GM12878 (cell line): Measurements from ENCODE around the gene HAO2.

Source experiments
- CBFB ChIP-seq: IDR thresholded peaks from 2 replicates; pipeline ENCODE4 v1.6.1; 2016; ENCODE audit warnings: antibody characterized with exemption, low read depth
- CHD2 ChIP-seq: IDR thresholded peaks from 2 replicates; pipeline ENCODE4 v1.6.1; 2011; ENCODE audit warnings: low read depth, low read length, improper control_type of control experiment, borderline replicate concordance
- CTCF ChIP-seq, 3 experiments: IDR thresholded peaks in 2 of 3; conservative IDR thresholded peaks in 1 of 3; 2 replicates each; pipeline ENCODE4 v1.5.1; 2011; ENCODE audit warnings: low read depth in 3 of 3, low read length in 3 of 3, mild to moderate bottlenecking in 3 of 3, control low read depth in 2 of 3, moderate library complexity in 2 of 3, inconsistent platforms in 1 of 3, mixed read lengths in 1 of 3; ENCODE audit not compliant: control insufficient read depth in 2 of 3, insufficient read depth in 1 of 3; ENCODE audit errors: extremely low read depth in 1 of 3
- E2F8 ChIP-seq: fragments of 450-650 bp; IDR thresholded peaks from 2 replicates; pipeline ENCODE4 v1.6.1; 2018; ENCODE audit warnings: mild to moderate bottlenecking, low read depth, moderate library complexity; ENCODE audit not compliant: partially characterized antibody
- EGR1 ChIP-seq, 2 experiments: IDR thresholded peaks; 1 replicate in 1 of 2; 2 replicates in 1 of 2; pipeline ENCODE4 v1.6.1; 2011 to 2012; ENCODE audit warnings: low read depth in 2 of 2, low read length in 2 of 2, borderline replicate concordance in 1 of 2, mild to moderate bottlenecking in 1 of 2, moderate library complexity in 1 of 2
- HDAC6 ChIP-seq: fragments of 200-600 bp; sonication (generic); IDR thresholded peaks from one replicate; pipeline ENCODE4 v1.8.0; 2017; ENCODE audit warnings: antibody characterized with exemption; ENCODE audit not compliant: unreplicated experiment
- KLF5 ChIP-seq: fragments of 450-650 bp; IDR thresholded peaks from 2 replicates; pipeline ENCODE4 v1.6.1; 2014; ENCODE audit warnings: mild to moderate bottlenecking; ENCODE audit not compliant: partially characterized antibody
- POLR2A ChIP-seq: IDR thresholded peaks from 2 replicates; pipeline ENCODE4 v1.6.1; 2011; ENCODE audit warnings: low read depth, mild to moderate bottlenecking, low read length
- SIN3A ChIP-seq: IDR thresholded peaks from 2 replicates; pipeline ENCODE4 v1.6.1; 2012; ENCODE audit warnings: low read depth, low read length, improper control_type of control experiment
- SP1 ChIP-seq: IDR thresholded peaks from one replicate; pipeline ENCODE4 v1.6.1; 2011; ENCODE audit warnings: low read depth, low read length
- TAF1 ChIP-seq: IDR thresholded peaks from 2 replicates; pipeline ENCODE4 v1.6.1; 2011; ENCODE audit warnings: mild to moderate bottlenecking, low read depth, low read length, borderline replicate concordance
- ZBTB4 ChIP-seq: fragments of 450-650 bp; formaldehyde crosslinking; IDR thresholded peaks from 2 replicates; pipeline ENCODE4 v1.4.0; 2022; ENCODE audit warnings: mild to moderate bottlenecking, moderate library complexity

GRCh38 chr1:119359730-119360129 lies 8.9 kb upstream of the HAO2 start:
- TF ChIP-seq CTCF (IDR thresholded peaks at IDR 0.05 in 2 of 3, conservative IDR thresholded peaks at IDR 0.05 in 1 of 3; ENCODE audit: control insufficient read depth in 2 of 3, extremely low read depth in 1 of 3, insufficient read depth in 1 of 3, low read depth in 3 of 3, low read length in 3 of 3), result no peak
- no peak for TF ChIP-seq CHD2
- TF ChIP-seq HDAC6, result no peak
- no peak for TF ChIP-seq SP1
- no peak for TF ChIP-seq KLF5
- no peak for TF ChIP-seq CBFB
- TF ChIP-seq E2F8, result no peak
- no peak for TF ChIP-seq TAF1
- TF ChIP-seq ZBTB4, result no peak
- no peak for TF ChIP-seq POLR2A
- no peak for TF ChIP-seq SIN3A
- no peak for TF ChIP-seq EGR1 (IDR thresholded peaks at IDR 0.05; ENCODE audit: borderline replicate concordance in 1 of 2, low read depth in 2 of 2, low read length in 2 of 2)
